Right lobe of liver (tissue), 6 donors: ENCODE data around the gene REXO4. TPM values are rescaled to one million over a fixed set of nuclear protein-coding genes. Genes with fewer than 3 reads are reported as not detected.

Experiments used
- ATAC-seq, 4 donors: fragments of 200-7000 bp; cut with Tn5 transposase; one replicate each; pipeline ENCODE4 v1.9.1; 2020; ENCODE audit warnings: mild to moderate bottlenecking in 4 of 4, moderate library complexity in 4 of 4
- DNase-seq, 3 donors: peaks; one replicate each; pipeline ENCODE4 v3.0.0-alpha.2; 2020
- H3K27ac ChIP-seq, 3 donors: fragments of 200-600 bp; one replicate each; pipeline ENCODE4 v1.8.0; 2022
- H3K27me3 ChIP-seq, 2 donors: fragments of 200-600 bp; one replicate each; pipeline ENCODE4 v1.8.0; 2022
- H3K36me3 ChIP-seq, 4 donors: fragments of 200-600 bp; sonication (generic) in 1 of 4; one replicate each; pipeline versions ENCODE4 v1.5.1 to v1.8.0; 2017 to 2022; ENCODE audit warnings: control low read depth in 1 of 4
- H3K4me1 ChIP-seq, 4 donors: fragments of 200-600 bp; sonication (generic) in 1 of 4; one replicate each; pipeline versions ENCODE4 v1.5.1 to v1.8.0; 2017 to 2022; ENCODE audit warnings: control low read depth in 1 of 4
- H3K4me3 ChIP-seq, 3 donors: fragments of 200-600 bp; one replicate each; pipeline ENCODE4 v1.8.0; 2022
- H3K9me3 ChIP-seq, 4 donors: fragments of 200-600 bp; sonication (generic) in 1 of 4; one replicate each; pipeline versions ENCODE4 v1.5.1 to v1.8.0; 2017 to 2022; ENCODE audit warnings: control low read depth in 1 of 4
- CTCF ChIP-seq, 4 donors: fragments of 200-600 bp in 3 of 4; fragments of 450-650 bp in 1 of 4; IDR thresholded peaks; one replicate each; pipeline versions ENCODE4 v1.5.1 to v1.8.0; 2016 to 2022; ENCODE audit warnings: antibody characterized with exemption in 4 of 4, mild to moderate bottlenecking in 2 of 4
- POLR2A ChIP-seq: fragments of 450-650 bp; IDR thresholded peaks from one replicate; pipeline ENCODE4 v1.6.1; 2017; ENCODE audit warnings: antibody characterized with exemption, mild to moderate bottlenecking
- WGBS: methylation state at CpG from one replicate; pipeline ENCODE4 v1.1.6; 2018; ENCODE audit warnings: low coverage, low lambda C conversion rate; ENCODE audit not compliant: insufficient coverage; ENCODE audit errors: missing lambda C conversion rate; 5-methylcytosine and 5-hydroxymethylcytosine counted together
- intact Hi-C, 2 donors: fragments of 100-400 bp; cut with DNase I; formaldehyde crosslinking; loops; one replicate each; pipeline versions ENCODE4 v1.11.2 to v1.14.1; 2022
- total RNA-seq, 6 experiments: library from RNA; depleted of rRNA in 2 of 6; stranded (reverse); fragments of >200 nt in 2 of 6; fragmentation: NEBNext Ultra II Directional in 3 of 6; extraction: Animal tissue kit (Norgen Biotek cat#: 25700) in 3 of 6; gene quantifications; one replicate each; pipeline versions ENCODE4 v1.1.0 to v1.2.4, GENCODE V29; 2016 to 2023
- donor health status: DM: no; HTN: yes; CAD: no.
- donor health status: DM: no; HTN: no; CAD: no.
- donor health status: DM: no; HTN: no; CAD: no.
- donor health status: DM: no; HTN: yes; CAD: no.
- donor health status: DM: no; HTN: yes; CAD: no.

Gene REXO4
- total RNA-seq, 6 experiments from 2014 or later = 9.5 to 19.9 (median 12.0) TPM

- TF ChIP-seq POLR2A (no peak), CTCF (IDR thresholded peaks at IDR 0.05) (no peak)
- no peaks in the 10 kb centered on the region for H3K9me3 ChIP-seq
- DNase-seq = no peak
- H3K4me3 ChIP-seq = no peak overlapping the region
- peaks cover 0 to 67% (median 36%) of the 10 kb centered on the region in 4 donors for H3K4me1 ChIP-seq
- peak overlapping the region in 2 of 3 donors; percentile 23 to 65 for H3K27ac ChIP-seq
- intact Hi-C loops = no loop called here
- WGBS = 57% methylated on average over 6 of the region's 12 CpGs
- H3K27me3 ChIP-seq = no peaks in the 10 kb centered on the region
- H3K36me3 ChIP-seq = peaks cover 0 to 24% (median 12%) of the 10 kb centered on the region in 4 donors
- no peak for ATAC-seq
Observed at GRCh38 chr9:133371261-133371711, 46.5 kb downstream of the REXO4 start.

- peaks cover 0 to 28% (median 15%) of the 10 kb centered on the region in 4 donors for H3K36me3 ChIP-seq
- H3K9me3 ChIP-seq = no peaks in the 10 kb centered on the region
- DNase-seq (peak; percentile 59 to 85 (median 79)), ATAC-seq (peak; percentile 69 to 80 (median 74))
- TF ChIP-seq POLR2A (peak; percentile 62), CTCF (IDR thresholded peaks at IDR 0.05) (no peak)
- peak overlapping the region in 2 of 3 donors; percentile 2 to 65 for H3K27ac ChIP-seq
- H3K4me1 ChIP-seq = peaks cover 0 to 67% (median 36%) of the 10 kb centered on the region in 4 donors
- 33% methylated on average over 5 of the region's 9 CpGs for WGBS
- intact Hi-C loops = no loop called here
- peak overlapping the region in 1 of 3 donors; percentile 3 for H3K4me3 ChIP-seq
- no peaks in the 10 kb centered on the region for H3K27me3 ChIP-seq
Observed at GRCh38 chr9:133370685-133371084, 47.1 kb downstream of the REXO4 start.

- DNase-seq (no peak), ATAC-seq (no peak)
- intact Hi-C loops = no loop called here
- Histone ChIP-seq H3K27me3 (no peaks in the 10 kb centered on the region), H3K4me3 (no peak overlapping the region), H3K27ac (peak overlapping the region in 2 of 3 donors; percentile 2 to 65), H3K9me3 (no peaks in the 10 kb centered on the region), H3K4me1 (peaks cover 0 to 67% (median 36%) of the 10 kb centered on the region in 4 donors), H3K36me3 (peaks cover 0 to 36% (median 22%) of the 10 kb centered on the region in 4 donors)
- no peak for TF ChIP-seq CTCF (IDR thresholded peaks at IDR 0.05)
- TF ChIP-seq POLR2A = no peak
- 48% methylated on average over 5 of the region's 7 CpGs for WGBS
Observed at GRCh38 chr9:133369933-133370332, 47.9 kb downstream of the REXO4 start.

- Histone ChIP-seq H3K9me3 (no peaks in the 10 kb centered on the region), H3K27me3 (no peaks in the 10 kb centered on the region), H3K36me3 (peaks cover 0 to 41% (median 25%) of the 10 kb centered on the region in 4 donors), H3K4me3 (no peak overlapping the region), H3K27ac (peak overlapping the region in 2 of 3 donors; percentile 20 to 65), H3K4me1 (peaks cover 0 to 66% (median 36%) of the 10 kb centered on the region in 4 donors)
- ATAC-seq (no peak), DNase-seq (no peak)
- TF ChIP-seq CTCF (IDR thresholded peaks at IDR 0.05) = no peak
- TF ChIP-seq POLR2A = no peak
- WGBS = 65% methylated on average over 2 of the region's 6 CpGs
- intact Hi-C loops = no loop called here
Observed at GRCh38 chr9:133369422-133369821, 48.4 kb downstream of the REXO4 start.
